Mesothelial cell of epicardium (in vitro differentiated cells): ENCODE measurements around the gene CHST4. TPM values are rescaled to one million over a fixed set of nuclear protein-coding genes. Genes with fewer than 3 reads are reported as not detected.
"Not testable (repeated sequence)": the region's sequence is repeated elsewhere in the genome, so short reads cannot be mapped to it uniquely, and the experiment has no call there.

Source experiments
- DNase-seq, 2 experiments: peaks; one replicate each; pipeline ENCODE4 v3.0.0; 2021; ENCODE audit warnings: low spot score in 2 of 2; ENCODE audit not compliant: unreplicated experiment in 2 of 2
- H3K27ac Mint-ChIP-seq: 2 replicates; pipeline ENCODE4 v1.8.0; 2021; ENCODE audit warnings: mixed read lengths
- H3K27me3 Mint-ChIP-seq: 2 replicates; pipeline ENCODE4 v1.8.0; 2021; ENCODE audit warnings: low read depth, mixed read lengths
- H3K36me3 Mint-ChIP-seq: 2 replicates; pipeline ENCODE4 v1.8.0; 2021; ENCODE audit warnings: mixed read lengths
- H3K4me1 Mint-ChIP-seq: 2 replicates; pipeline ENCODE4 v1.8.0; 2021; ENCODE audit warnings: mixed read lengths
- H3K4me3 Mint-ChIP-seq: 2 replicates; pipeline ENCODE4 v1.8.0; 2021; ENCODE audit warnings: mild to moderate bottlenecking, moderate library complexity, mixed read lengths
- H3K9me3 Mint-ChIP-seq: 2 replicates; pipeline ENCODE4 v1.8.0; 2021; ENCODE audit warnings: mixed read lengths
- CTCF ChIP-seq: fragments of 200-600 bp; sonication (generic); IDR thresholded peaks from one replicate; pipeline ENCODE4 v1.5.0; 2021; ENCODE audit warnings: antibody characterized with exemption; ENCODE audit not compliant: unreplicated experiment
- total RNA-seq: library from RNA; stranded (reverse); gene quantifications from 3 replicates; pipeline ENCODE4 v1.2.1, GENCODE V29; 2021

CHST4 gene
- total RNA-seq, 1 donor from 2014 or later = not detected

- no peak overlapping the region for H3K4me3 Mint-ChIP-seq
- H3K27me3 Mint-ChIP-seq = peaks cover 54% of the 10 kb centered on the region
- H3K27ac Mint-ChIP-seq = no peak overlapping the region
Measured at GRCh38 chr16:71572497-71573116, 46.4 kb downstream of the CHST4 start.

GRCh38 chr16:71573387-71574094 is 47.3 kb downstream of the CHST4 start:
- TF ChIP-seq CTCF = no peak

More at GRCh38 chr16:71572497-71573116, 46.4 kb downstream of the CHST4 start:
- Mint-ChIP-seq H3K4me1 (peaks cover 2% of the 10 kb centered on the region), H3K36me3 (no peaks in the 10 kb centered on the region), H3K9me3 (no peaks in the 10 kb centered on the region)
- TF ChIP-seq CTCF = no peak
- DNase-seq = no peak

GRCh38 chr16:71574702-71575101 is 48.5 kb downstream of the CHST4 start:
- H3K27me3 Mint-ChIP-seq = peaks cover 52% of the 10 kb centered on the region
- no peak overlapping the region for H3K4me3 Mint-ChIP-seq
- no peaks in the 10 kb centered on the region for H3K9me3 Mint-ChIP-seq
- no peak for DNase-seq
- H3K4me1 Mint-ChIP-seq = no peaks in the 10 kb centered on the region
- TF ChIP-seq CTCF = no peak
- H3K27ac Mint-ChIP-seq = no peak overlapping the region
- no peaks in the 10 kb centered on the region for H3K36me3 Mint-ChIP-seq

More at GRCh38 chr16:71573387-71574094, 47.3 kb downstream of the CHST4 start:
- no peak overlapping the region for H3K4me3 Mint-ChIP-seq
- DNase-seq = no peak
- H3K27ac Mint-ChIP-seq = no peak overlapping the region
- no peaks in the 10 kb centered on the region for H3K36me3 Mint-ChIP-seq
- peaks cover 2% of the 10 kb centered on the region for H3K4me1 Mint-ChIP-seq
- no peaks in the 10 kb centered on the region for H3K9me3 Mint-ChIP-seq
- peaks cover 55% of the 10 kb centered on the region for H3K27me3 Mint-ChIP-seq

- no peak for DNase-seq
- H3K36me3 Mint-ChIP-seq = no peaks in the 10 kb centered on the region
- H3K27ac Mint-ChIP-seq = no peak within 1 kb of the TSS
- no peak for TF ChIP-seq CTCF
- no peaks in the 10 kb centered on the region for H3K9me3 Mint-ChIP-seq
- H3K4me3 Mint-ChIP-seq = no peak within 1 kb of the TSS
- H3K4me1 Mint-ChIP-seq = no peaks in the 10 kb centered on the region
- H3K27me3 Mint-ChIP-seq = peaks cover 41% of the 10 kb centered on the region
Measured at GRCh38 chr16:71576971-71577370, 50.7 kb downstream of the CHST4 start, which contains the start of gene TAT. Gene TAT, minus strand, starts transcription at chr16:71577092. Its CDS starts 677 bp downstream, at chr16:71576415.

GRCh38 chr16:71582553-71582848 is 56.3 kb downstream of the CHST4 start:
- H3K27me3 Mint-ChIP-seq = peaks cover 41% of the 10 kb centered on the region
- H3K36me3 Mint-ChIP-seq, DNase-seq, H3K4me3 Mint-ChIP-seq, H3K27ac Mint-ChIP-seq, H3K9me3 Mint-ChIP-seq, H3K4me1 Mint-ChIP-seq: not testable (repeated sequence)

GRCh38 chr16:71584543-71585317 is 58.5 kb downstream of the CHST4 start:
- Mint-ChIP-seq H3K36me3 (no peaks in the 10 kb centered on the region), H3K4me1 (no peaks in the 10 kb centered on the region), H3K9me3 (peaks cover 6% of the 10 kb centered on the region), H3K4me3 (no peak overlapping the region), H3K27me3 (peaks cover 43% of the 10 kb centered on the region), H3K27ac (no peak overlapping the region)
- no peak for DNase-seq
- TF ChIP-seq CTCF = no peak
